GM23338 (cell line): ENCODE measurements around the gene UNC5C. TPM values are rescaled to one million over a fixed set of nuclear protein-coding genes. Genes with fewer than 3 reads are reported as not detected.

Experiments used
- ATAC-seq: fragments of 200-7000 bp; cut with Tn5 transposase; 3 replicates; pipeline ENCODE4 v1.9.1; 2020
- DNase-seq: peaks from one replicate; pipeline ENCODE4 v3.0.0-alpha.2; 2015; ENCODE audit warnings: low spot score
- H2AFZ ChIP-seq: fragments of 200-600 bp; sonication (generic); 2 replicates; pipeline ENCODE4 v1.8.0; 2016; ENCODE audit warnings: antibody characterized with exemption, mild to moderate bottlenecking, moderate library complexity
- H3F3A ChIP-seq: fragments of 200-600 bp; sonication (generic); replicated peaks from 2 replicates; pipeline ENCODE4 v1.8.0; 2017; ENCODE audit warnings: antibody characterized with exemption, mixed run types, low read depth
- H3K27ac ChIP-seq: fragments of 200-600 bp; sonication (generic); 2 replicates; pipeline ENCODE4 v1.6.1; 2016; ENCODE audit warnings: low read depth
- H3K27me3 ChIP-seq: fragments of 200-600 bp; sonication (generic); 2 replicates; pipeline ENCODE4 v1.8.0; 2016; ENCODE audit warnings: mild to moderate bottlenecking, mixed run types, moderate library complexity; ENCODE audit not compliant: insufficient read depth
- H3K36me3 ChIP-seq: fragments of 200-600 bp; sonication (generic); 2 replicates; pipeline ENCODE4 v1.8.0; 2016; ENCODE audit warnings: mild to moderate bottlenecking; ENCODE audit not compliant: insufficient read depth
- H3K4me1 ChIP-seq: fragments of 200-600 bp; sonication (generic); 2 replicates; pipeline ENCODE4 v1.8.0; 2016; ENCODE audit warnings: mild to moderate bottlenecking, moderate library complexity; ENCODE audit not compliant: insufficient read depth
- H3K4me2 ChIP-seq: fragments of 200-600 bp; sonication (generic); 2 replicates; pipeline ENCODE4 v1.7.1; 2017; ENCODE audit warnings: mixed run types
- H3K4me3 ChIP-seq: fragments of 200-600 bp; sonication (generic); 2 replicates; pipeline ENCODE4 v1.6.1; 2016; ENCODE audit warnings: mixed run types
- H3K79me2 ChIP-seq: fragments of 200-600 bp; sonication (generic); replicated peaks from 2 replicates; pipeline ENCODE4 v1.8.0; 2017; ENCODE audit warnings: mild to moderate bottlenecking; ENCODE audit not compliant: insufficient read depth
- H3K9me2 ChIP-seq: fragments of 200-600 bp; sonication (generic); 2 replicates; pipeline ENCODE4 v1.8.0; 2017; ENCODE audit not compliant: insufficient read depth
- H4K20me1 ChIP-seq: fragments of 200-600 bp; sonication (generic); replicated peaks from 2 replicates; pipeline ENCODE4 v1.8.0; 2017; ENCODE audit warnings: mild to moderate bottlenecking; ENCODE audit not compliant: insufficient read depth
- H3K27ac Mint-ChIP-seq: 2 replicates; pipeline ENCODE4 v1.8.0; 2020; ENCODE audit warnings: inconsistent platforms, mild to moderate bottlenecking, moderate library complexity, mixed read lengths
- H3K27me3 Mint-ChIP-seq: 3 replicates; pipeline ENCODE4 v1.8.0; 2022; ENCODE audit warnings: low read depth, mild to moderate bottlenecking, moderate library complexity, mixed read lengths, inconsistent platforms; ENCODE audit not compliant: insufficient read depth, poor library complexity
- H3K36me3 Mint-ChIP-seq: 3 replicates; pipeline ENCODE4 v1.8.0; 2021; ENCODE audit warnings: low read depth, mild to moderate bottlenecking, inconsistent platforms, moderate library complexity, mixed read lengths
- H3K4me1 Mint-ChIP-seq: 3 replicates; pipeline ENCODE4 v1.8.0; 2020; ENCODE audit warnings: mild to moderate bottlenecking, inconsistent platforms, mixed read lengths
- H3K4me3 Mint-ChIP-seq: 3 replicates; pipeline ENCODE4 v1.8.0; 2021; ENCODE audit warnings: moderate library complexity, mild to moderate bottlenecking, inconsistent platforms, mixed read lengths
- H3K9me3 Mint-ChIP-seq: 3 replicates; pipeline ENCODE4 v1.8.0; 2020; ENCODE audit warnings: moderate library complexity, mild to moderate bottlenecking, inconsistent platforms, mixed read lengths
- CREB1 ChIP-seq: fragments of 250-450 bp; sonication (Bioruptor Pico); IDR thresholded peaks from 2 replicates; pipeline ENCODE4 v1.5.0; 2020; ENCODE audit warnings: low read depth, mild to moderate bottlenecking, moderate library complexity
- CTCF ChIP-seq, 2 experiments: fragments of 200-600 bp in 1 of 2; sonication (generic) in 1 of 2; conservative IDR thresholded peaks; 2 replicates each; pipeline versions ENCODE4 v1.5.1 to v1.6.1; 2016 to 2017; ENCODE audit warnings: antibody characterized with exemption in 2 of 2, low read depth in 2 of 2, mild to moderate bottlenecking in 2 of 2, moderate library complexity in 1 of 2
- ETS1 ChIP-seq: IDR thresholded peaks from 2 replicates; pipeline ENCODE4 v1.6.1; 2016; ENCODE audit warnings: antibody characterized with exemption
- EZH2 ChIP-seq: fragments of 200-600 bp; sonication (generic); IDR thresholded peaks from one replicate; pipeline ENCODE4 v1.8.0; 2017; ENCODE audit warnings: antibody characterized with exemption, mild to moderate bottlenecking, low read depth; ENCODE audit not compliant: unreplicated experiment
- EZH2phosphoT487 ChIP-seq: fragments of 200-600 bp; sonication (generic); IDR thresholded peaks from one replicate; pipeline ENCODE4 v1.8.1; 2018; ENCODE audit warnings: antibody characterized with exemption; ENCODE audit not compliant: unreplicated experiment
- JUNB ChIP-seq: IDR thresholded peaks from one replicate; pipeline ENCODE4 v1.6.1; 2016; ENCODE audit warnings: antibody characterized with exemption; ENCODE audit not compliant: unreplicated experiment
- NANOG ChIP-seq: IDR thresholded peaks from 2 replicates; pipeline ENCODE4 v1.6.1; 2016; ENCODE audit warnings: antibody characterized with exemption, borderline replicate concordance
- POLR2AphosphoS5 ChIP-seq: IDR thresholded peaks from 2 replicates; pipeline ENCODE4 v1.6.1; 2016; ENCODE audit warnings: antibody characterized with exemption, low read depth
- REST ChIP-seq: IDR thresholded peaks from one replicate; pipeline ENCODE4 v1.6.1; 2018; ENCODE audit warnings: antibody characterized with exemption; ENCODE audit not compliant: unreplicated experiment
- STAT1 ChIP-seq: IDR thresholded peaks from one replicate; pipeline ENCODE4 v1.6.1; 2016; ENCODE audit warnings: antibody characterized with exemption; ENCODE audit not compliant: unreplicated experiment
- ZNF114 ChIP-seq: fragments of 250-450 bp; sonication (Bioruptor Pico); IDR thresholded peaks from 2 replicates; pipeline ENCODE4 v1.5.0; 2020; ENCODE audit warnings: mild to moderate bottlenecking, moderate library complexity
- ZNF331 ChIP-seq: fragments of 250-450 bp; sonication (Bioruptor Pico); IDR thresholded peaks from 2 replicates; pipeline ENCODE4 v1.5.0; 2020; ENCODE audit warnings: low read depth, mild to moderate bottlenecking, moderate library complexity
- ZNF462 ChIP-seq: fragments of 250-450 bp; sonication (Bioruptor Pico); IDR thresholded peaks from 2 replicates; pipeline ENCODE4 v1.5.0; 2020; ENCODE audit warnings: mild to moderate bottlenecking, moderate library complexity
- polyA plus RNA-seq: library from polyadenylated mRNA; unstranded; fragments of >200 nt; fragmentation: Nextera tagmentation; extraction: Ambion mirVana; gene quantifications from 2 replicates; pipeline ENCODE4 v1.2.1, GENCODE V29; 2016
- total RNA-seq: library from RNA; depleted of rRNA; stranded (reverse); fragments of >200 nt; shearing (Covaris generic); gene quantifications from 2 replicates; pipeline ENCODE4 v1.2.3, GENCODE V29; 2014

UNC5C gene
- total and polyA plus RNA-seq, 2 experiments from 2014 or later: 0.08 to 0.21 TPM

- H3K27me3 ChIP-seq: no peaks in the 10 kb centered on the region
- ATAC-seq: no peak
- no peaks in the 10 kb centered on the region for H3K36me3 ChIP-seq
- no peak overlapping the region for H3K4me2 ChIP-seq
- no peaks in the 10 kb centered on the region for H3K79me2 ChIP-seq
- no peaks in the 10 kb centered on the region for H4K20me1 ChIP-seq
- H2AFZ ChIP-seq: no peak overlapping the region
- Mint-ChIP-seq H3K4me1 (peaks cover 5% of the 10 kb centered on the region; the same call in 2 of the 3 replicates), H3K27ac (no peak overlapping the region; the same call in 1 of the 2 replicates), H3K4me3 (no peak overlapping the region), H3K36me3 (no peaks in the 10 kb centered on the region), H3K9me3 (no peaks in the 10 kb centered on the region), H3K27me3 (no peaks in the 10 kb centered on the region)
- no peaks in the 10 kb centered on the region for H3K4me1 ChIP-seq
- no peak overlapping the region for H3K27ac ChIP-seq
- DNase-seq: no peak
- TF ChIP-seq STAT1 (no peak), POLR2AphosphoS5 (no peak), EZH2phosphoT487 (no peak), ETS1 (no peak), CTCF (conservative IDR thresholded peaks at IDR 0.05; ENCODE audit: low read depth in 2 of 2) (no peak), CREB1 (CRISPR knock-in tag) (no peak), REST (no peak), ZNF462 (CRISPR knock-in tag) (no peak), NANOG (no peak), JUNB (no peak), EZH2 (no peak), ZNF114 (CRISPR knock-in tag) (no peak), ZNF331 (CRISPR knock-in tag) (no peak)
- H3K9me2 ChIP-seq: no peaks in the 10 kb centered on the region
- H3F3A ChIP-seq: no peaks in the 10 kb centered on the region
- H3K4me3 ChIP-seq: no peak overlapping the region
Measured at GRCh38 chr4:95505799-95506198, 43.0 kb downstream of the UNC5C start.
